GM08714 (cell line): Measurements from ENCODE around the gene LBX1.

ENCODE experiments used
- H3K4me3 ChIP-seq: fragments of 200-500 bp; sonication (Bioruptor generic); 2 replicates; pipeline ENCODE4 v1.5.1; 2014; ENCODE audit warnings: mild to moderate bottlenecking, low read length, inconsistent platforms
- ZNF274 ChIP-seq: IDR thresholded peaks from 2 replicates; pipeline ENCODE4 v1.6.1; 2012; ENCODE audit warnings: mild to moderate bottlenecking, low read depth, low read length

The LBX1 gene

GRCh38 chr10:101234333-101234732 is 5.1 kb upstream of the LBX1 start:
- no peak overlapping the region for H3K4me3 ChIP-seq
- no peak for TF ChIP-seq ZNF274

GRCh38 chr10:101233863-101234262 is 4.6 kb upstream of the LBX1 start:
- no peak for TF ChIP-seq ZNF274
- H3K4me3 ChIP-seq, result no peak overlapping the region

GRCh38 chr10:101233443-101233842 is 4.2 kb upstream of the LBX1 start:
- no peak overlapping the region for H3K4me3 ChIP-seq
- no peak for TF ChIP-seq ZNF274

DNA sequence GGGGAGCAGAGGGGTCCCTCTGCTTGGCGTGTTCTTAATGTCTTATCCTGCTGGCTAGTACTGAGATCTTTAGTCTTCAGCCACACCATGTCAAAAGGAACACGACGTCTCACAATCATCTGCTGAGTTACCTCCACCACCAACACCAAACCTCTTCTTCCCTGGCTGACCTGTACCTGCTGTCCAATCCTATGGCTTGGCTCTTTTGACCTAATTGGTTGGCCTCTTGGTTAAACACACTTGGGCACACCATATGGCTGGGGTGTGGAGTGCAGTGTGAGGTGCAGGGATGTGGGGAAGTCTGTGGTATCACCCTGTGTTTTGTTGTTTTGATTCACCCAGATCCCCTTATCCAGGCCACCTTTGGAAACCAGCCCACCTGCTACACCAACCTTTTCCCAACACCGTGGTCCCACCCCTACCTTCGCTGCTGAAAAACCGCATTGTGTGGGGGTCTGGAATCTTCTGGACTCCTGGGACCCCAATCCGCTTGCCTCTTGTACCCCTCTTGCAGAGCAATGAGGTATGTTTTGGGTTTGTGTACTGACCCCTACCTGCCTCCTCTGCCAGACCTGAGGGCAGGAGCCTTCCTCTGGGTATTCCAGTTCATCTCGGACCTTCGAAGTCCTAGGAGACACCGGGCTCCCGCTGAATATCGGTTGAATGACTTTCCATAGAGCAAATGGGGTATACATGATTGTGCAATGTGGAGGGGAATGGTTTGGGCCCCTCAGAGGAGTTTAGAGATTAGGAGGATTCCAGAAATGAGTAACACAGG is 2.8 kb upstream of the LBX1 start:
- TF ChIP-seq ZNF274, result no peak
- H3K4me3 ChIP-seq, result no peak overlapping the region

DNA sequence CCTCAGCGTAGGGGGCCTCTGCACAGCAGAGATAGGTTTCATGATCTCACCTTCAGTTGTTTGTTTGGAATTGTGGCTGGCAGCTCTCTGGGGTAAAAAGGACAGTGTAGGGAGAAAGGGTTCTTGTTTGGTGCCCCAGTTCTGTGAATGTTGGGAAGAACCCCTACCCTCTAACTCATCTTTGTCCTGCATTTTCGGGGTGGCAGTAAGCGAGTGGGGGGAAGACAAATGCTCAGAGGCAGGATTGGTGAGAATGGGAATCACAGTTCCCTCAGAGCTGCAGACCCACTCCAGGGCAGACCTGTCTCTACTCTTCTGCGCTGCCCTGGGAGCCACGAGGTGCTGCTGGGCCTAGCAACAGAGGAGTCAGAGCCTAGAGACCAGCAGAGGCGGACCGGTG is 1.8 kb upstream of the LBX1 start:
- H3K4me3 ChIP-seq, result no peak overlapping the region

GRCh38 chr10:101230183-101230917 is 1.1 kb upstream of the LBX1 start:
- TF ChIP-seq ZNF274, result no peak
- no peak overlapping the region for H3K4me3 ChIP-seq

More for the DNA sequence above, 1.8 kb upstream of the LBX1 start:
- TF ChIP-seq ZNF274, result no peak

GRCh38 chr10:101228966-101229265 is 347 bp downstream of the LBX1 start:
- no peak overlapping the region for H3K4me3 ChIP-seq
- no peak for TF ChIP-seq ZNF274

DNA sequence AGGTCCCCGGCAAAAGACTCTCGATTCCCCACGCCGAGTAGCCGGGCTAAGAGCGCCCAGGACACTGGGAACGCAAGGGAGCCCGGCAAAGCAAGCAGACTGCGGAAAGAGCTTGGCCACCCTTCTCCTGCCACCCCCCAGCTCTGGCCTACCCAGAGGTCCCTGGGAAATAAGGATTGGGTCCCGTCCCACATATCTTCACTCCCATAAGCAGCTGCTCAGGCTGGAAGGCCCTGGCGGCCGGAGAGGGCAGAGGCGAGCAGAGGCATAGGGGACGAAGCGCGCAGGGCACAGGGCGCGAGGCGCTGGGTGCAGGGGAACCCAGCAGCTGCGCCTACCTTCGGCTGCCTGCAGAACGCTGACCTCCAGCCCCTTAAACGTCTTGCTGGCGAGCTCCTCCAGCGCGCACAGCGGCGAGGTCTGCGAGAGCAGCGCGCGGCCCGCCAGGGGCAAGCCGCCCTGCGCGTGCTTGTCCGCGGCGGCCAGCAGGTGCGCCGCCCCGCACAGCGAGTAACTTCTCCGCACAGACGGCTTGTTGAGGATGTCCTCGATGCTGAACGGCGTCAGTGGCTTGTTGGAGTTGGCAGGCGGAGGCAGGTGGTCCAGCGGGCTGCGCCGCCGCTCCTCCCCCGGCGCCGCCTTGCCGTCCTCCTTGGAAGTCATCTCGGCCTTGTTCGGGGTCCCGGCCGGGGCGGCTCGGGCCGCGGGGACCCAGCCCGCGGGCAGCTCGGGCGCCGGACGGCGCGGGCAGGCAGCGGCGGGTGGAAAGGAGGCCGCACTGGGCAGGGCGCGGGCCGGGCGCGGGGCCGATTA is 904 bp downstream of the LBX1 start:
- H3K4me3 ChIP-seq, result no peak overlapping the region
- TF ChIP-seq ZNF274, result no peak

- TF ChIP-seq ZNF274, result no peak
- H3K4me3 ChIP-seq, result no peak overlapping the region
Observed at GRCh38 chr10:101227429-101228152, 1.7 kb downstream of the LBX1 start.

- no peak for TF ChIP-seq ZNF274
- H3K4me3 ChIP-seq, result no peak overlapping the region; the same call in 1 of the 2 replicates
Observed at GRCh38 chr10:101226491-101227428, 2.5 kb downstream of the LBX1 start.

- no peak overlapping the region for H3K4me3 ChIP-seq
- no peak for TF ChIP-seq ZNF274
Observed at GRCh38 chr10:101225846-101226421, 3.3 kb downstream of the LBX1 start.

DNA sequence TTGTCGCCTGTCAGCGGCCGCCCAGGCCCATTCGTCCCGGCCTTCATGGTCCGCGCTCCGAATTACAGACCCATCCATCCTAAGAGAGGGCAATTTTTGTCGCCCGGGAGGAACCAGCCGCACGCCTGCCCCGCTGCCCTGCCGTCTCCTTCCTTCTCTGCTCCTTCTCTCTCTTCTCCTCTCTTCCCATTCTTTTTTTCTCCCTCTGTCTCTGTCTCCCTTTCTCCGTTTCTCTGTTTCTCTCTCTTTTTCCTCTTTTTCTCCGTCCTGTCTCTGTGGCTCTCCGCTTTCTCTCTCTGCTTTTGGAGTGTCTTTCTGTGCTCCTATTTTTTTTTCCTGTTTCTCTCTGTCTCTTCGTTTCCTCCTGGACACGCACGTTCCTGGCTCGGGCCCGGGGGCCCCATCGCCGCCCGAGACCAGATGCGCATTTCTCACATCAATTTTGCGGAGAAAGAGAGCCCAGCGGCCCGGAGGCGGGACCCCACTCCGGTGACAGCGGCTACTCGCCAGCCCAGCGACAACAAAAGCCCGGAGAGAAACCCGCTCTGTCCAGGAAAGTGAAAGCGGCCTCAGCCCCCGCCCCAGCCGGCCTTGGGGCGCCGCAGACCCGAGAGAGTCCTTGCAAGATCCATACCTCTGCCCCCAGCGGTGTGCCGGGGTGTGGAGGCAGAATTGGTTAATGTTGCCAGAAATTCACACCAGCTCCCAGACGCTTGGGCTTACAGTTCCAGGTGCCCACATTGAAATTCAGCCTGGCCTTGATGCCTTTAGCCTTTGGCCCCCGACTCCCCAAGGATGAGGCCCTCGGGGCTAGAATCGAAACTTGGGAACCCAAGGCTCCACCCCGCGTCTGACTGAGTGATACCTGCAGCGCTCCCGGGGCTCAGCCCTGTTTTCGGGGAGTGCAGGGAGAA is 4.1 kb downstream of the LBX1 start:
- no peak overlapping the region for H3K4me3 ChIP-seq

More for the DNA sequence above, 4.1 kb downstream of the LBX1 start:
- no peak for TF ChIP-seq ZNF274
